GM21825 (cell line): ENCODE data around the gene FITM1.

Source experiments
- ATAC-seq: cut with Tn5 transposase; IDR thresholded peaks from one replicate; pipeline ENCODE4 v1.9.1; 2021; ENCODE audit warnings: mild to moderate bottlenecking, moderate library complexity; ENCODE audit not compliant: unreplicated experiment

FITM1 gene

GRCh38 chr14:24130380-24130716 is at the start of gene FITM1:
Gene FITM1 (plus strand): TSS chr14:24130659. CDS start chr14:24131564, 905 bp downstream.
- no peak for ATAC-seq

- ATAC-seq: peak; percentile 83
These were observed 49.3 kb upstream of the FITM1 start for GRCh38 chr14:24080888-24081738.

GRCh38 chr14:24081739-24082211 is 48.7 kb upstream of the FITM1 start:
- ATAC-seq: no peak

- no peak for ATAC-seq
These were observed 47.9 kb upstream of the FITM1 start for GRCh38 chr14:24082411-24083080.

GRCh38 chr14:24083462-24083861 is 47.0 kb upstream of the FITM1 start:
- ATAC-seq: no peak

- no peak for ATAC-seq
These were observed 46.0 kb upstream of the FITM1 start for GRCh38 chr14:24084440-24084839.

- ATAC-seq: no peak
These were observed 45.2 kb upstream of the FITM1 start for GRCh38 chr14:24085215-24085614.

GRCh38 chr14:24086193-24086955 is 44.1 kb upstream of the FITM1 start:
- ATAC-seq: no peak

GRCh38 chr14:24087004-24087403 is 43.5 kb upstream of the FITM1 start:
- ATAC-seq: no peak

GRCh38 chr14:24088095-24088494 is 42.4 kb upstream of the FITM1 start:
- no peak for ATAC-seq

- no peak for ATAC-seq
These were observed 40.6 kb upstream of the FITM1 start for GRCh38 chr14:24089890-24090289.

GRCh38 chr14:24092110-24092504 is 38.4 kb upstream of the FITM1 start:
- no peak for ATAC-seq

GRCh38 chr14:24092505-24093206 is 37.8 kb upstream of the FITM1 start:
- no peak for ATAC-seq

- no peak for ATAC-seq
These were observed 37.1 kb upstream of the FITM1 start for GRCh38 chr14:24093207-24093900.

GRCh38 chr14:24093901-24094840 is 36.3 kb upstream of the FITM1 start, which contains the start of gene PCK2:
Gene PCK2 (plus strand): TSS chr14:24094311. CDS start chr14:24094406, 95 bp downstream.
- peak; percentile 46 for ATAC-seq

- no peak for ATAC-seq
These were observed 35.6 kb upstream of the FITM1 start for GRCh38 chr14:24094841-24095270.

- ATAC-seq: peak; percentile 71
These were observed 35.0 kb upstream of the FITM1 start for GRCh38 chr14:24095271-24096068.

- no peak for ATAC-seq
These were observed 33.8 kb upstream of the FITM1 start for GRCh38 chr14:24096545-24097181.
